IPS-18c (cell line): ENCODE results near the gene GPHN.

Experiments used
- H3K4me3 ChIP-seq: 2 replicates; pipeline ENCODE4 v1.7.0; 2013; ENCODE audit warnings: low read depth, mild to moderate bottlenecking, low read length, moderate library complexity; ENCODE audit not compliant: insufficient read depth
- H3K9me3 ChIP-seq: one replicate; pipeline ENCODE4 v1.6.1; 2013; ENCODE audit warnings: mild to moderate bottlenecking, low read length, moderate library complexity; ENCODE audit not compliant: control insufficient read depth, insufficient read depth

The GPHN gene

DNA sequence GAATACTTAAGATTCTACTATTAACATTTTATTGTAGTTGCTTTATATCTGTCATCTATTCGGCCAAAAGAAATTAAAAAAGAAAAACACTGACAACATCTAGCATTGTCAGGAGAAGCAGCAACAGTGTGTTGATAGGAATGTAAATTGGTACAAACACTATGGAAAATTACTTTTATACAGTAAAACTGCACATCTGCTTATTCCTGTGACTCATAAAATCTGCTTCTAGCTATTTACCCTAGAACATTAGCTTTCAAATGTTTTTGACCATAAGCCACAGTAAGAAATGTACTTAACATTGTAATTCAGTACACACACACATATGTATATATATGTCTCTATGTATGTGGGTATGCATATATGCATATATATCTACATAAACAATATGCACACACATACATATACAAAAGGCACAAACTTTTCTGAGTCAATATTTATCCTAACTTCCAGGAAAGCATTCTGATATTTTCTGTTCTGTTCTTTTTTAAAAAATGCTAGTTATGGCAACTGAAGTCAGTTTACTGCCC lies 402.4 kb downstream of the GPHN start:
- Histone ChIP-seq H3K9me3 (no peaks in the 10 kb centered on the region), H3K4me3 (no peak overlapping the region)

DNA sequence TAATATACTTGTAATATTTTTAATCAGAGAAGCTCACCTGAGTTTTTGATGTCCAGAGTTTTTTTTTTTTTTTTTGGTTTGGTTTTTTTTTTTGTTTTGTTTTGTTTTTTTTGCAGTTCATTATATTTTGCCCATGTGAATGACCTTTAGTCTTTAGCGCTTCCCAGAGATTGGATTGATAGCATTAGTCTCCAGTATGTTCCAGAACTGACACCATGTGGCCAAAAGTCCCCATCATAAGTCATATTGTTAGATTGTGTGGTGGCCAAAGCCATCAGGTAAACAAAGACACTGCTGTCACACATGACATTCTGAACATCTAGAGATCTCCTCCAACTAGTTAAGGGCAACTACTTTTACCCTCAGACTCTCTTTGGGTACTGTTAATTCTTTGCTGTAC lies 408.5 kb downstream of the GPHN start:
- Histone ChIP-seq H3K4me3 (no peak overlapping the region), H3K9me3 (no peaks in the 10 kb centered on the region)

DNA sequence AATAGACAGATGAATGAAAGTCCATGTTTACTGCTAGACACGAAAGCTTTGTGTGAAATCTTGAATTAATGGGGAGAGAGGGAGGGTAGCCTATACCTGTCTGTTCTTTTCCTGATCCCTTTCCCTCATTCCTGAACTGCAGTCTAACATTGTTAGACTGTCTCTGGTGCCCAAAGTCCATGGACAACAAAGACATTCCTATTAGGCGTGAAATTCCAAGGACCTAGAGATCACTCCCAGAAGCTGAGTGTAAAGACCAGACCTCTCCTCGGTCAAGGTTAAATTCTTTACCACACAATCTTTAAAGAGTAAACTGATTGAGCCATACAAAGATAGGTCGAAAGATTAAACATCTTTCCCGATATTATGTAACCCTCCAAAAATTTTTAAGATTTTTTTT lies 410.6 kb downstream of the GPHN start:
- Histone ChIP-seq H3K4me3 (no peak overlapping the region), H3K9me3 (no peaks in the 10 kb centered on the region)

DNA sequence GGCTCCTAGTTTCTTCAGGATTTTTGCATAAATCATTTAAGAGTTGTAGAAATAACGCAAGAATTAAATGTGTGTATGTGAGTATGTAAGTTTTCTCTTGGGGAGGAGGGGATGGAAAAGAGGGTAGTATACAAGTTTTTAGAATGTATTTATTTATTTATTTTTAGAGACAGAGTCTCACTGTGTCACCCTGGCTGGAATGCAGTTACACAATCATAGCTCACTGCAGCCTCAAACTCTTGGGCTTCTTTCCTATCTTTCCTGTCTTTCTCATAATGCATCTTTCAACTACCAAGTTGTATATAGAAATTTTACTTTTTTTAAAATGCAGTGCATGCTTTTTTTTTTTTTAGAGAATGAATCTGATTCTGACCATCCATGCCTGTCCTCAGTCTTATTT lies 412.2 kb downstream of the GPHN start:
- Histone ChIP-seq H3K4me3 (no peak overlapping the region), H3K9me3 (no peaks in the 10 kb centered on the region)

DNA sequence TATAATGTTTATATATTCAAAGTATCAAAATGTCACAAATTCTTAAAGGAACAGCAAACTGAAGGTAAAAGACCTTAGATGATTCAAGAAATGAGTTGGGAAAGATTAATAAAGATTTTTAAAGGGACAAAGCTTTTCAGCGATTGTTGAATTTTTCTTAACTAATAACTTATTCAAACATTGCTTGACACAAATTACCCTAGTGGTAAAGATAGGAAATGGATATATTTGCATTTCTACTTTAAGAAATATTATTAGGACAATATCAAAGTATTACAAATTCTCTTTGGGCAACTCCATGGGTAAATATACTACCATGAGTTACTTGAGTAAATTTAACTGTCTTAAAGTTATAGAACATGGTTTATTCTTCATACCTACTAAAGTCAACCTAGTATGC lies 415.3 kb downstream of the GPHN start:
- H3K9me3 ChIP-seq, result no peaks in the 10 kb centered on the region

DNA sequence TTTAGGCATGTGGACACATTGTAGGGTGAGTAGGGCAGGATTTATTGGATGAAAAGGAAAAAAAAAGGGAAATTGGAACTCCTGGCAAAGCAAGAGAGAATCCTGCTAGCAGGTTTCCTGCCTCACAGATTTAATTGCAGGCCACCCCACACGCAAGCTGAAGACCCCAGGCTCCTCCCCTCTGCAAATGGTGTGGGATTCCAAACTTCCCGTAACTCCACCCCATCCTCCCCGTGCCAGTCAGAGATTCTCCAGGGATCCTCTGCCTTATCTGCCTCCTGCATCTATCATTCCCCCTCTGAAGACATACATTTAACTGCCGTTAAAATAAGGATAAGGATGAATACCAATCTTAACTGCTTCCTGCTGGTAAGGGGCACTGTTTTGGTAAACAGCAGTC lies 431.5 kb downstream of the GPHN start:
- Histone ChIP-seq H3K9me3 (peaks cover 6% of the 10 kb centered on the region), H3K4me3 (no peak overlapping the region)

More for the DNA sequence above, 415.3 kb downstream of the GPHN start:
- no peak overlapping the region for H3K4me3 ChIP-seq

DNA sequence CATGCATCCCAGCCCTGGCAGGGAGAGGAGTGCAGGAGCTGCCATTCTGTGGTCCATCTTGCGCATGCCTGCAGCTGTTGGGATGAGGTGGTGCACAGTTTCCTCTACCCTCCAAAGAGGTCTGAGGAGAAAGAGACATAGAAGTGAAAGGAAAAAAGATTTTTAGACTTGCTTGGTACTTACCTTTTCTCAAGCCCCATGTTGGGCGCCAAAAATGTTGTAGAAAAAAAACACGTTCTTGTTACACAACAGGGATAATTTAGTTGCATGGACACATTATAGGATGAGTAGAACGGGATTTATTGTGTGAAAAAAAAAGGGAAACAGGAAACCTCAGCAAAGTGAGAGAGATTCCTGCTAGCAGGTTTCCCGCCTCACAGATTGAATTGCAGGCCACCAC lies 436.9 kb downstream of the GPHN start:
- no peak overlapping the region for H3K4me3 ChIP-seq
- peaks cover 13% of the 10 kb centered on the region for H3K9me3 ChIP-seq

DNA sequence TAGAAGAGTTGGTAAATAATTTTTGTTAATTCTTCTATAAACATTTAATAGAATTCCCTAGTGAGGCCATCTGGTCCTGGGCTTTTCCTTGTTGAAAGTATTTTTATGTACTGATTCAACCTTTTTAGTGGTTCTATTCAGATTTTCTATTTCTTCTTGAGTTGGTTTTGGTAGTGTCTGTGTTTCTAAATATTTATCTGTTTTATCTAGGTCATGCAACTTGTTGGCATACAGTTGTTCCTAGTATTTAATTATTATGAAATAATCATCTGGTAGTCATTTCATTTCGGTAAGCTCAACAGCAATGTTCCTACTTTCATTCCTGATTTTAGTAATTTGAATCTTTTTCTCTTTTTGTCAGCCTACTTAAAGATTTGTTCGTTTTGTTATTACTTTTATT lies 447.2 kb downstream of the GPHN start:
- Histone ChIP-seq H3K4me3 (no peak overlapping the region), H3K9me3 (no peaks in the 10 kb centered on the region)

DNA sequence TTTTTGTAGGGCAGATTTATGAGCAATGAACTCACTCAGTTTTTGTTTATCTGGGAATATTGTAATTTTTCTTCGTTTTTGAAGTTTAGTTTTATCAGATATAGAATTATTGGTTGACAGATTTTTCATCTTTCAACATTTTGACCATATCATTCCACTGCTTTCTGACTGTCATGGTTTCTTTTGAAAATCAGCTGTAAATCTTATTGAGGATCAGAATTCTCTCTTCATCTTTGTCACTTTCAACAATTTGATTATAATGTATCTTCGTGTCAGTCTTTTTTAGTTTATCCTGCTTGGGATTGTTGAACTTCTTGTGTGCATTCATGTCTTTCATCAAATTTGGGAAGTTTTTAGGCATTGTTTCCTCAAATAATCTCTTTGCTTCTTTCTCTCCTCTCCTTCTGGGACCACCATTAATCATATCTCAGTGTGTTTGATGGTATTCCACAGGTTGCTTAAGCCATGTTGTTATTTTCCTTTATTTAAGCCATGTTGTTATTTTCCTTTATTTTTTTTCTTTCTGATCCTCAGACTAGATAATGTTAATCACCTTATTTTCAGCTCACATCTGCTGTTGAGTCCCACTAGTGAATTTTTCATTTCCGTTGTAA lies 451.6 kb downstream of the GPHN start:
- Histone ChIP-seq H3K9me3 (no peaks in the 10 kb centered on the region), H3K4me3 (no peak overlapping the region)

DNA sequence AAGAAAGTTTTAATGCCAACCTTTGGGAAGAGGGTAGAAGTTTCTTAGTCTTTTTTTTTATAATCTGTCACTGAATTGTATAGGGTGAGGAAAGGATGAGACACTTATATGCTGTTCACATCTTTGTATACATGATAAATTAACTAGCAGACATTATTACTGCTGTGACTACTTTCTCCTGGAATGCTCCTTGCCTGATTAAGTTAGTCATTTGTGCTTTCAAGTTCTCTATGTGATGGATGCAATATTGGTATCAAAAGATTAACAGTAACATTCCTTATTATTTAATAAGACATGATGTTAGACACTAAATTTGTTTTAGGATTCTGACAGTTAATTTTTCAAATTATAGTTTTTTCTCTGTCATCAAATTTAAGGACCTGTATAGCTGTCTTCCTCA lies 457.9 kb downstream of the GPHN start:
- Histone ChIP-seq H3K9me3 (no peaks in the 10 kb centered on the region), H3K4me3 (no peak overlapping the region)

DNA sequence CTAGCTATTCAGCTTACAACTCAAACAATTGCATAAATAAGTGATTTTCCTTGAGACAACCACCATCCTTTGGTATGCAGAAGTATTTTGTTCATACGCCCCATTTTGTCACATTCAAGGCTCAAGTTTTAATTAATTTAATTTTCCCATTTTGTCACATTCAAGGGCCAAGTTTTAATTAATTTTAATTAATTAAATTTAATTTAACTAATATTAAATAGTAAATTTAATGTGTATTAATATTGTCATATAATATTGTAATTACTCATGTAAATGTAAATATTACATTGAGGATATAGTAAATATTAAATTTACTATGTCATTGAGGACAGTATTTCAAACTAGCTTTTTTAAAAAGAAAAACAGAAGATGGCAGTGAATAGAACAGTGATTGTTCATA lies 464.5 kb downstream of the GPHN start:
- Histone ChIP-seq H3K4me3 (no peak overlapping the region), H3K9me3 (no peaks in the 10 kb centered on the region)

DNA sequence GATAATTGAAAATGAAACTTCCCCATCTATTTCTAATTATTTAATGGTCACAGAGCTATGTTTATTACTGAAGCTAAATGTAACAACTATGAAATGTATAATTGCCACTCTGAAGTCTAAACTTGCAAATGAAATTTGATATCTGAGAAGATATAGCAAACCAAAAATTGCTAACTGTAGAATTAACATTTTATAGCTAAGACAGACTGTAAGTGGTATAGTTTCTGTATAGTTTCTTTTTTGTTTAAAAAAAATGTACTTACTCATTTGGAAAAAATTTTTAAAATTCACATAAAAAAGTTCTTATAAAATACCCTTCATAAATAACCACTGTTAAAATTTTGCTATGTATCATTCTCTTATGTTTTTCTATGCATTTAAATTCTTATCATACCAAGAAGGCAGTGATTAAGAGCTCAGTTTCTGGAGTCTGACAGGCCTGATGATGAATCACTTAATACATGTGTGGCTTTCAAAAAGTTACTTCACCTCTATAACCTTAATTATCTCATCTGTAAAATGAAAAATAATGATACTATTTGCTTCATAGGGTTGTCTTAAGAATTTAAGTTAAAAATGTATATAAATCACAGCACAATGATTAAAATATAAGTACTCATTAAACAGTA lies 466.6 kb downstream of the GPHN start:
- H3K4me3 ChIP-seq, result no peak overlapping the region

DNA sequence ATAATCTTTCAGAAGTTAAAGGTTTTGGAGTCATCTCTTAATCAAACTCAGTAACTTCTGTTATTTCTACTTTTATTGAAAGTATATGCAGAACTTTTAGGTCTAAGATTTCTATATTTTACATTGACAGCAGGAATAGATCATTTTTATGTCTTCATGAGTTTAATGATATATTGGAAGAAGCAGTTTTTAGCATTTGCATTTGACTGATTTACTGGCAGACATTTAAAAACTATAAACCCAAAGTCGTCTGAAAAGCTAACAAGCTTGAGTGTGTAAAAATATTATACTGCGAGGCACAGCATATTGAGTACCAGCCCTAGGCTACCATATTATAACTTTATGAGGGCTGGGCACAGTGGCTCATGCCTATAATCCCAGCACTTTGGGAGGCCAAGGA lies 467.3 kb downstream of the GPHN start:
- Histone ChIP-seq H3K9me3 (no peaks in the 10 kb centered on the region), H3K4me3 (no peak overlapping the region)

More for the DNA sequence above, 466.6 kb downstream of the GPHN start:
- no peaks in the 10 kb centered on the region for H3K9me3 ChIP-seq

DNA sequence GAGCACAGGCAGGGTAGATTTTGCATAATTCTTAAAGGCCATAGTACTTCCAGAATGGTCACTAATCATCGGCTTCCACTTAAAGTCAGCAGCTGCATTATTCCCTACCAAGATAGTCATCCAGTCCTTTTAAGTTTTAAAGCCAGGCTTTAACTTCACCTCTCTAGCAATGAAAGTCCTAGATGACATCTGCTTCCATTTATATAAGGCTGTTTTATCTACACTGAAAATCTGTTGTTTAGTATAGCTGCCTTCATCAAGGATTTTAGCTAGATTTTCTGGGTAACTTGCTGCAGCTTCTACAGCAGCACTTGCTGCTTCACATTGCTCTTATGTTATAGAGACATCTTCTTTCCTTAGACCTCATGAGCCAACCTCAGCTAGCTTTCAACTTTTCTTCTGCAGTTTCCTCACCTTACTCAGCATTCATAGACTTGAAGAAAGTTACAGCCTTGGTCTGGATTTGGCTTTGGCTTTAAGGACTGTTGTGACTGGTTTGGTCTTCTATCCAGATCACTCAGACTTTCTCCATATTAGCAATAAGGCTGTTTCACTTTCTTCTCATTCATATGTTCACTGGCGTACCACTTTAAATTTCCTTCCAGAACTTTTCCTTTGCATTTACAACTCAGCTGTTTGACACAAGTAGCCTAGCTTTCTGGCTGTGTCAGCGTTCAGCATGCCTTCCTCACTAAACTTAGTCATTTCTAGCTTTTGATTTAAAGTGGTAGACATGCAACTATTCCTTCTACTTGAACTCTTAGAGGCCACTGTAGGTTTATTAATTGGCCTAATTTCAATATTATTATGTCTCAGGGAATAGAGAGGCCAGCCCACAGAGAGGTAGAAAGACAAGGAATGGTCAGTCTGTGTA lies 471.4 kb downstream of the GPHN start:
- H3K9me3 ChIP-seq, result no peaks in the 10 kb centered on the region
- no peak overlapping the region for H3K4me3 ChIP-seq

DNA sequence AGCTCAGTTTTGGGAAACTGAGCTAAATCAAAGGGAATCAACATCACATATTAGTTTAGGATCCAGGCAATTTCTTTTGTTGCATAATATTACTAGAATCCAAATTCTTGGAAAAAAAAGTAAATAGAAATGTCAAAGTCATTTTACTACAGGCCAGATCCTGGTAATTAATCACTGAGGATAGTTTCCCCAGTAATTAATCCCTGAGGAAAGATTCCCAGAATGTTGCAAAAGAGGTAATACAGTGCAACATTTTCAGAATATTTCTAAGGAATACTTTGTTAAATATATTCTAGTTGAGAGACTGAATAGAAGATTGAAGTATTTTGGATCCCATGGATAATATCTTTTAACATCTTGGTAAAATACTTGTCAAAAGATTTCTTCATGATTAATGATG lies 474.3 kb downstream of the GPHN start:
- no peaks in the 10 kb centered on the region for H3K9me3 ChIP-seq
- H3K4me3 ChIP-seq, result no peak overlapping the region

DNA sequence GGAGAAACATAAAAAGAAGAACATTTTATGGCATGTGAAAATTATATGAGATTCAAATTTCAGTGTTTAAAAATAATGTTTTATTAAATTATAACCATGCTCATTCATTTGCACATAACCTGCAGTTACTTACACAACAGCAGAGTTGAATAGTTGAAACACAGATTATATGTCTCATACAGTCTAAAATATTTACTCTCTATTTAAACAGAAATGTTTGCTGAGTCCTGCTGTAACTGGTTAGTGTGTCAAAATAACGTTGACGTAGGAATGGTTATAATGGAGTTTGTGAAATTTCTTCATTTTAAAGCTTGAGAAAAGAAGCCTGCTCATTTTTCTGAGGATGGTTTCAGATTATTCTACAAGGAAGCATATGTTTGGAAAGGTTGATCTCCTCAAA lies 484.8 kb downstream of the GPHN start:
- Histone ChIP-seq H3K9me3 (no peaks in the 10 kb centered on the region), H3K4me3 (no peak overlapping the region)

DNA sequence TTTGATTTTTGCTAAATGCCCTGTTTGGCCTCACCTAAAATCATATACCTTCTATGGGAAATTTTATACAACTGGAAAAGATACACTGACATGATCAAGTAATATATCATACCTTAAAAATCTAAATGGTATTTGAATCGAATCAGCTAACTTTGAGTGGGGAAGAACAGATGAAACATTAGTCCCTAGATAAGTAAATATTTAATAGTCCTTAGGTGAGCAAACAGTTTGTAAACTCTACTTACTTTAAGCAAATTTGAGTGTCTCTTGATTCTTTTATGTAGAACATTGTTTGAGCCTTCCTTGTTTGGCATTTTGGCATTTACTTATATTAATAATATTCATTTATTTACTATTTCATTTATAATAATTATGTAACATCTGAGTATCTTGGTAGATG lies 485.6 kb downstream of the GPHN start:
- no peak overlapping the region for H3K4me3 ChIP-seq
- H3K9me3 ChIP-seq, result no peaks in the 10 kb centered on the region

DNA sequence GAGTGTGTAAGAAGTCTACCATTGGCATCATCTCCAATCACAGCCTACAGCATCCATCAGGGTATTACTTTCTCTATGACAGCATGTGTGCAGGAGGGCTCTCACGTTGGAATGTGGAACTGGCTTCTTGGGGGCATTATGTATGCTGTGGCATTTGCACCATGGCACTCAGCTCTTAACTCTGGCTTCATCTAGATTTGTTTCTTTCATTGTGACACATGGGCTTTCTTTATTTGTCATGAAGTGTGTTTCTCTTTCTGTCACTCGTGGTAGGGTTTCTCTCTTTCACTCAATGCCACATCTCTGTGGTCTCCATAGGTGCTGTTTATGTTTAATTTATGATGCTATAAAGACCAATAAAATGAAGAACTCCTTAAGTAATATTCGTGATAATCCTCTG lies 490.1 kb downstream of the GPHN start:
- H3K4me3 ChIP-seq, result no peak overlapping the region
- no peaks in the 10 kb centered on the region for H3K9me3 ChIP-seq
